ENCODE measurements around the gene METTL2B.
"Not testable (repeated sequence)": the region's sequence is repeated elsewhere in the genome, so short reads cannot be mapped to it uniquely, and the experiment has no call there.

Gene METTL2B

GRCh38 chr7:128511692-128512091, 35.1 kb downstream of the METTL2B start:
- not testable (repeated sequence) for H3K9me3 ChIP-seq (ENCODE audit: control insufficient read depth, low read length); H3K4me3 ChIP-seq (ENCODE audit: low read length); H3K9ac ChIP-seq (ENCODE audit: low read length); H3K27me3 ChIP-seq (ENCODE audit: control insufficient read depth, insufficient read depth, low read length); H3K4me1 ChIP-seq (ENCODE audit: control insufficient read depth, insufficient read depth, low read length); H3K36me3 ChIP-seq (ENCODE audit: control insufficient read depth, insufficient read depth, low read length)

GRCh38 chr7:128515232-128515631, 38.7 kb downstream of the METTL2B start:
- not testable (repeated sequence) for H3K27me3 ChIP-seq (ENCODE audit: control insufficient read depth, insufficient read depth, low read length); H3K9me3 ChIP-seq (ENCODE audit: control insufficient read depth, low read length); H3K4me1 ChIP-seq (ENCODE audit: control insufficient read depth, insufficient read depth, low read length); H3K36me3 ChIP-seq (ENCODE audit: control insufficient read depth, insufficient read depth, low read length); H3K4me3 ChIP-seq (ENCODE audit: low read length); H3K9ac ChIP-seq (ENCODE audit: low read length)

GRCh38 chr7:128517023-128517422, 40.5 kb downstream of the METTL2B start:
- not testable (repeated sequence) for H3K36me3 ChIP-seq (ENCODE audit: control insufficient read depth, insufficient read depth, low read length); H3K9ac ChIP-seq (ENCODE audit: low read length); H3K4me1 ChIP-seq (ENCODE audit: control insufficient read depth, insufficient read depth, low read length); H3K27me3 ChIP-seq (ENCODE audit: control insufficient read depth, insufficient read depth, low read length); H3K4me3 ChIP-seq (ENCODE audit: low read length); H3K9me3 ChIP-seq (ENCODE audit: control insufficient read depth, low read length)

- not testable (repeated sequence) for H3K9ac ChIP-seq (ENCODE audit: low read length); H3K4me1 ChIP-seq (ENCODE audit: control insufficient read depth, insufficient read depth, low read length); H3K9me3 ChIP-seq (ENCODE audit: control insufficient read depth, low read length); H3K27me3 ChIP-seq (ENCODE audit: control insufficient read depth, insufficient read depth, low read length); H3K4me3 ChIP-seq (ENCODE audit: low read length); H3K36me3 ChIP-seq (ENCODE audit: control insufficient read depth, insufficient read depth, low read length)
Observed at GRCh38 chr7:128523226-128523931, 46.8 kb downstream of the METTL2B start.

- not testable (repeated sequence) for H3K4me1 ChIP-seq (ENCODE audit: control insufficient read depth, insufficient read depth, low read length); H3K36me3 ChIP-seq (ENCODE audit: control insufficient read depth, insufficient read depth, low read length); H3K9me3 ChIP-seq (ENCODE audit: control insufficient read depth, low read length); H3K4me3 ChIP-seq (ENCODE audit: low read length); H3K27me3 ChIP-seq (ENCODE audit: control insufficient read depth, insufficient read depth, low read length); H3K9ac ChIP-seq (ENCODE audit: low read length)
Observed at GRCh38 chr7:128523932-128524524, 47.5 kb downstream of the METTL2B start.

GRCh38 chr7:128525584-128525983, 49.0 kb downstream of the METTL2B start:
- not testable (repeated sequence) for H3K9me3 ChIP-seq (ENCODE audit: control insufficient read depth, low read length); H3K27me3 ChIP-seq (ENCODE audit: control insufficient read depth, insufficient read depth, low read length); H3K4me1 ChIP-seq (ENCODE audit: control insufficient read depth, insufficient read depth, low read length); H3K9ac ChIP-seq (ENCODE audit: low read length); H3K4me3 ChIP-seq (ENCODE audit: low read length); H3K36me3 ChIP-seq (ENCODE audit: control insufficient read depth, insufficient read depth, low read length)

GRCh38 chr7:128526062-128526466, 49.5 kb downstream of the METTL2B start:
- H3K9me3 ChIP-seq (ENCODE audit: control insufficient read depth, low read length); H3K27me3 ChIP-seq (ENCODE audit: control insufficient read depth, insufficient read depth, low read length); H3K4me1 ChIP-seq (ENCODE audit: control insufficient read depth, insufficient read depth, low read length); H3K9ac ChIP-seq (ENCODE audit: low read length); H3K4me3 ChIP-seq (ENCODE audit: low read length); H3K36me3 ChIP-seq (ENCODE audit: control insufficient read depth, insufficient read depth, low read length): not testable (repeated sequence)

GRCh38 chr7:128529191-128529590, 52.6 kb downstream of the METTL2B start:
- not testable (repeated sequence) for H3K9me3 ChIP-seq (ENCODE audit: control insufficient read depth, low read length); H3K4me1 ChIP-seq (ENCODE audit: control insufficient read depth, insufficient read depth, low read length); H3K4me3 ChIP-seq (ENCODE audit: low read length); H3K27me3 ChIP-seq (ENCODE audit: control insufficient read depth, insufficient read depth, low read length); H3K36me3 ChIP-seq (ENCODE audit: control insufficient read depth, insufficient read depth, low read length); H3K9ac ChIP-seq (ENCODE audit: low read length)

- H3K9me3 ChIP-seq (ENCODE audit: control insufficient read depth, low read length); H3K36me3 ChIP-seq (ENCODE audit: control insufficient read depth, insufficient read depth, low read length); H3K27me3 ChIP-seq (ENCODE audit: control insufficient read depth, insufficient read depth, low read length); H3K4me1 ChIP-seq (ENCODE audit: control insufficient read depth, insufficient read depth, low read length); H3K4me3 ChIP-seq (ENCODE audit: low read length): not testable (repeated sequence)
- H3K9ac ChIP-seq (ENCODE audit: low read length) = peak overlapping the region; percentile 69
Observed at GRCh38 chr7:128530121-128530854, 53.7 kb downstream of the METTL2B start.

GRCh38 chr7:128530855-128531104, 54.2 kb downstream of the METTL2B start:
- Histone ChIP-seq H3K36me3 (ENCODE audit: control insufficient read depth, insufficient read depth, low read length) (no peaks in the 10 kb centered on the region), H3K4me1 (ENCODE audit: control insufficient read depth, insufficient read depth, low read length) (no peaks in the 10 kb centered on the region), H3K9me3 (ENCODE audit: control insufficient read depth, low read length) (no peaks in the 10 kb centered on the region), H3K27me3 (ENCODE audit: control insufficient read depth, insufficient read depth, low read length) (no peaks in the 10 kb centered on the region), H3K4me3 (ENCODE audit: low read length) (no peak overlapping the region), H3K9ac (ENCODE audit: low read length) (peak overlapping the region; percentile 69)

- not testable (repeated sequence) for H3K9me3 ChIP-seq (ENCODE audit: control insufficient read depth, low read length); H3K27me3 ChIP-seq (ENCODE audit: control insufficient read depth, insufficient read depth, low read length); H3K4me1 ChIP-seq (ENCODE audit: control insufficient read depth, insufficient read depth, low read length); H3K36me3 ChIP-seq (ENCODE audit: control insufficient read depth, insufficient read depth, low read length); H3K4me3 ChIP-seq (ENCODE audit: low read length)
- H3K9ac ChIP-seq (ENCODE audit: low read length) = peak overlapping the region; percentile 88
Observed at GRCh38 chr7:128531105-128531954, 54.8 kb downstream of the METTL2B start.

GRCh38 chr7:128531955-128532478, 55.5 kb downstream of the METTL2B start:
- Histone ChIP-seq H3K4me3 (ENCODE audit: low read length) (peak overlapping the region; percentile 41), H3K9ac (ENCODE audit: low read length) (peak overlapping the region; percentile 88)
- not testable (repeated sequence) for H3K36me3 ChIP-seq (ENCODE audit: control insufficient read depth, insufficient read depth, low read length); H3K9me3 ChIP-seq (ENCODE audit: control insufficient read depth, low read length); H3K27me3 ChIP-seq (ENCODE audit: control insufficient read depth, insufficient read depth, low read length); H3K4me1 ChIP-seq (ENCODE audit: control insufficient read depth, insufficient read depth, low read length)

Data from mucosa of stomach (tissue), 1 donor.